Activated CD4-positive, alpha-beta T cell treated with anti-CD3 and anti-CD28 coated beads, Interleukin-10, Interleukin-2, amounts not matched to agents 100 ng/mL and 50 ng/mL, durations not matched to agents 16 hours and 8 hours (primary cell): ENCODE measurements around the gene MTOR.
"Not testable (repeated sequence)": the region's sequence is repeated elsewhere in the genome, so short reads cannot be mapped to it uniquely, and the experiment has no call there.

Experiments
- DNase-seq: peaks from one replicate; pipeline ENCODE4 v3.0.0-alpha.2; 2020

MTOR gene

DNA sequence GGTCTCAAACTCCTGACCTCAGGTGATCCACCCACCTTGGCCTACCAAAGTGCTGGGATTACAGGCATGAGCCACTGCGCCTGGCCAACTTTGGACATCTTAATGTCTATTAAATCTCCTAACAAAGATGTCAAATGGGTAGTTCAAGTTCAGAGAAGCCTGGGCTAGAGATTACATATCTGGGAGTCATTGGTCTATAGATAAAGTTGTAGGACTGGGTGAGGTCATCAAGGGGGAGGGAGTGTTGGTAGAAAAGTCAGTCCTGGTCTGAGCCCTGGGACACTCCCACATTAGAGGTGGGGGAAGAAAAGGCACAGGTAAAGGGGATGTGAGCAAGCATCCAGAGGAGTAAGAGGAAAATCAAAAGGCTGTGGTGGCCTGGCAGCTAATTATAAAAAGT lies 17.3 kb upstream of the MTOR start:
- no peak for DNase-seq

DNA sequence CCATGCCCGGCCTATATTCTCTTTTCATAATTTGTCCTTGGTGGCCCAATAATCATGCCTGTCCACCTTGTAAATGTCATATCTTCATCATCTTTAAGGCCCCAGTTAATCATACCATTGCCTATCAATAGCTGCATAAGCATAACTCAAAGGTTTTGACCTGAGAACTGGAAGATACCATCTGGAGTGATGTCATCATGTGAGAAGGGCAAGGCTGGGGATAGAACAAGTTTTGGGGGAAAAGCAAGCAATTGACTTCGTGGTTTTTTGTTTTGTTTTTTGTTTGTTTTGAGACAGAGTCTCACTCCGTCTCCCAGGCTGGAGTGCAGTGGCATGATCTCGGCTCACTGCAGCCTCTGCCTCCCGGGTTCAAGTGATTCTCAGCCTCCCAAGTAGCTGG lies 16.8 kb upstream of the MTOR start:
- DNase-seq = no peak

DNA sequence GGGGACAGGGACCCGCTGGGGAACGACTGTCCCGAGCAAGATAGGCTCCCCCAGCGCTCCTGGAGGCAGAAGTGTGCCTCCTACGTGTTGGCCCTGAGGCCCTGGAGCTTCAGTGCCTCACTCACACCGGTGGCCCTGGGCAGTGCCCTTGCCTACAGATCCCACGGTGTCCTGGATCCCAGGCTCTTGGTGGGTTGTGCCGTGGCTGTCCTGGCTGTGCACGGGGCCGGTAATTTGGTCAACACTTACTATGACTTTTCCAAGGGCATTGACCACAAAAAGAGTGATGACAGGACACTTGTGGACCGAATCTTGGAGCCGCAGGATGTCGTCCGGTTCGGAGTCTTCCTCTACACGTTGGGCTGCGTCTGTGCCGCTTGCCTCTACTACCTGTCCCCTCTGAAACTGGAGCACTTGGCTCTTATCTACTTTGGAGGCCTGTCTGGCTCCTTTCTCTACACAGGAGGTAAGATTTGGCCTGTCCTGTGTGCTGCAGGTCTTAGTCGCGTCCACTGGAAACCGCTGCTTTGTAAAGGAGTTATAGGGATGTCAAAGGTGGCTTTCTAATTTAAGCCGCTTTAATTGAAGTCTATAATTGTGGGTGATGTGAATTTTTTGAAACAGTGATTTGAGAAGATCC lies 11.4 kb upstream of the MTOR start:
- DNase-seq = peak; percentile 30

DNA sequence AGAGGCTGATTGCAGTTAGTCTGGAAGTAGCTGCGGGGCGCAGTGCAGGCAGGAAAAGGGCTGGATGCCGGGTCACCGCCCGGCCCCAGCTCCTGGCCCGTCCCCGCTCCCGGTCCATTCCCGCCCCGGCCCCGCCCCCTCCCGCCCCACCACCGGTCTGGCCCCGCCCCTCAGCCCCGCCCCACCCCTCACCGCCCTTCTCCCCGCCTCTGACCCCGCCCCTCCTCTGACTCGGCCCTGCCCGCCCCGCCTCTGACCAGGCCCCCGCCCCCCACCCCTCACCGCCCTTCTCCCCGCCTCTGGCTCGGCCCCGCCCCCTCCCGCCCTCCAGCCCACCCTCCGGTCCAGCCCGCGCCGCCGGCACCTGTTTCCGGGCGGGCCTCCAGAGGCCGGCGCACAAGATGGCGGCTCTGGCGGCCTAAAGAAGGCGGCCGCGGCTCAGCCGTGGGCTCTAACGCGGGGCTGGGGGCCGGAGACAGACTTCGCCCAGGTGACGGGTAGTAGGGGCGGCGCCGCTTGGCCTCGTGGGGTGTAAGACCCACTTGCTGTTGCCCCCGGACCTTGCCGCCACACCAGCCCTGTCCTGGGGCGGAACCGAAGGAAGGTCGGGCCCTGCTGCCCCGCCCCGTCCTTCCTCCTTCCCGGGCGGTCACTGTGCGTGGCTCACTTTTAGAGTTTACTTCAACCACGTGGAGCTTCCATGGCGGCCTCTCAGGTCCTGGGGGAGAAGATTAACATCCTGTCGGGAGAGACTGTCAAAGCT lies 10.7 kb upstream of the MTOR start, which contains the start of gene UBIAD1:
UBIAD1 (plus strand) TSS at position 367 of the 763 bp plus-strand sequence; CDS start at position 701, 334 bp downstream.
- peak; percentile 88 for DNase-seq

DNA sequence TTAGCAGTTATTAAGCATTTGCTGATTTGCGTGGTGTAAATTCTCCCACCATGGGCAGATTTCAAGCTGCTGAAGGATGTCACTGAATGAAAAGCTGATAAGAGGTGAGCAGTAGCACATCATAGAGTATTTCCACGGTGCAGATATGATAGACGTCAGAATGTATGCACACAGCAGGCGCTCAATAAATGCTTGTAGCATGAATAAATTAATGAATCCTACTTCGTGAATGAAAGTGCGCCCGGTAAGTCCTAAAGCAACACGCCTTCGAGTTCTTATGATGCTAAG lies 10.1 kb upstream of the MTOR start:
- DNase-seq = no peak

DNA sequence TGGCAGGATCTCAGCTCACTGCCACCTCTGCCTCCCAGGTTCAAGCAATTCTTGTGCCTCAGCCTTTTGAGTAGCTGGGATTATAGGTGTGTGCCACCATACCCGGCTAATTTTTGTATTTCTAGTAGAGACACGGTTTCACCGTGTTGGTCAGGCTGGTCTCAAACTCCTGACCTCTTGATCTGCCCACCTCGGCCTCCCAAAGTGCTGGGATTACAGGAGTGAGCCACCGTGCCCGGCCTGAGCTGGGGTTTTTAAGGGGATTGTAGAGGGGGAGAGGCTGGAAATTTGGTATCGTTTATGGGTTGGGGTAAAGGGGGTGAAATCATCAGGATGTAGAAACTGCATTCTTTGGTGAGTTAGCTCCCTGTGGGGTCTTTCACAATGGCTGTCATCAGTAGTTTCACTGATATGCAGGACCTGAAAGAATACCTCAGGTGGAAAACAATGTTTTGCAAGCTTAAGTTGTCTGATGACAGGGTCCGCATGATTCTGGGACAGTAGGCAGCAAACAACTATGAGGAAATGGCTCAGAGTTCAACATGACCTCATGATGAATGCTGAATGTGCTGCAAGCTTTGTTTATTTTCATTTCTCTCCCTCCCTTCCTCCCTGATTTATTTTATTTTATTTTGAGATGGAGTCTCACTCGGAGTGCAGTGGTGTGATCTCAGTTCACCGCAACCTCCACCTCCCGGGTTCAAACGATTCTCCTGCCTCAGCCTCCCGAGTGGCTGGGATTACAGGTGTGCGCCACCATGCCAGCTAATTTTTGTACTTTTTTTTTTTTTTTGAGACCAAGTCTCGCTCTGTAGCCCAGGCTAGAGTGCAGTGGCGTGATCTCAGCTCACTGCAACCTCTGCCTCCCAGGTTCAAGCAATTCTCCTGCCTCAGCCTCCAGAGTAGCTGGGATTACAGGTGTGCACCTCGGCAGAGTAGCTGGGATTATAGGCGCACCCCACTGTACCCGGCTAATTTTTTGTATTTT lies 5.3 kb upstream of the MTOR start:
- not testable (repeated sequence) for DNase-seq

DNA sequence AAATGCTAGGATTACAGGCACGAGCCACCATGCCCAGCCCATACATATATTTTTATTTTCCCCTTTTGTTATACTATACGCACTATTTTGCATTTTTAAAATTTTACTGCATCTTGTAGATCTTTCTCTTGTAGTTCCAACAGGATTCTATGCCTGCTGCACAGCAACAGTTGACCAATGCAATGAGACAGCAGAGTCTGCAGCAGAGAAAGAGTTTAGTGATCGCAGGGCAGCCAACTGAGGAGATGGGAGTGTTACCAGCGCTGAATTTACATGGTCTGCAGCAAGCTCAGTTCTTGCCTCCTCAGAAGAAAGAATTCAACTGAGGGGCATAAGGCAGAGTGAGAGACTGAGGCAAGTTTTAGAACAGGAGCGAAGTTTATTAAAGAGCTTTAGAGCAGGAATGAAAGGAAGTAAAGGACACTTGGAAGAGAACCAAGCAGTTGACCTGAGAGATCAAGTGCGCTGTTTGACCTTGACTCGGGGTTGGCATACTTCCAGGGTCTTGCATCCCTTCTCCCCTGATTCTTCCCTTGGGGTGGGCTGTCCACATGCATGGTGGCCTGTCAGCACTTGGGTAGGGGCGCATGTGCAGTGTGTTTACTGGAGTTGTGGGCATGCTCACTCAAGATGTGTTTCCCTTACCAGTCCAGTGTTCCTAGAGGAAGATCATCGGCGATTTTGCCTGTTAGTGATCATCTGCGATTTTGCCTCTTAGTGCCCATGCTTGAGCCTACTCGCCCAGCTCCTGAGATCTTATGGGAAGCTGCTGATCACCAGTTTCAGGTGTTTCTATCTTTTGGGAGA lies 4.1 kb upstream of the MTOR start:
- DNase-seq = no peak

DNA sequence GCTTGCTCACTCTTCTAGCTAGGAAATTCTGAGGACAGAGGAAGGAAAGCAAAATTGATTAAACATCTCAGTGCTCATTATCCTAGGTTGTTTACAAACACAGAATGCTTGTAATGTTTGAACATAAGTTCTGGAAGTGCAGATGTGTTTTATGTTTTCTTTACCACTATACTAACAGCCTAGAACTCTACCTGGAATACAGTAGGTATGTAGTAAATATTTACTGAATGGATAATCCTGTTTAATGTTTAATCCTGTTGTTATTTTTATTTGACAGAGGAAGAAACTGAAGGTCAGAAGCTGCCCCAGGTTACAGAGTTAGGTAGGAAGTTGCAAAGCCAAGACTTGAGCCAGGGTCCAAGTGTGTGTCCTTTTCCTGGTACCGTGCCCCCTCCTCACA lies 6.1 kb downstream of the MTOR start:
- no peak for DNase-seq

DNA sequence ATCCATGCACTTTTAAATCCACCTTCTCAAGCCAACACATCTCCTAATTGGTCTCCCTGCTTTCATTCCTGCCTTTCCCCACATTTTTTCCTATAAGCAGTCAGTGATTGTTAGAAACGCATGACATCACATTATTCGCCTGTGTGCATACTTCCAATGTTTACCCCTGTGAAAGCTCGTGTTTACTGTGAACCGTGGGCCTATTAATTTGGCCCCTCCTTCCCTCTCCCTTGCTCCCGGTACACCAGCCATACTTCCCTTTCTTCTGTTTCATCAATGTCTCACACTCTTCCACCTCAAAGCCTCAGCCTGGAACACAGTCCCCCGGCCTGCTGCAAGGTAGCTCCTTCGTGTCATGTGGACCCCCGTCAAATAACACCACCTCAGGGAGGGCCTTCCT lies 9.1 kb downstream of the MTOR start:
- DNase-seq = no peak

DNA sequence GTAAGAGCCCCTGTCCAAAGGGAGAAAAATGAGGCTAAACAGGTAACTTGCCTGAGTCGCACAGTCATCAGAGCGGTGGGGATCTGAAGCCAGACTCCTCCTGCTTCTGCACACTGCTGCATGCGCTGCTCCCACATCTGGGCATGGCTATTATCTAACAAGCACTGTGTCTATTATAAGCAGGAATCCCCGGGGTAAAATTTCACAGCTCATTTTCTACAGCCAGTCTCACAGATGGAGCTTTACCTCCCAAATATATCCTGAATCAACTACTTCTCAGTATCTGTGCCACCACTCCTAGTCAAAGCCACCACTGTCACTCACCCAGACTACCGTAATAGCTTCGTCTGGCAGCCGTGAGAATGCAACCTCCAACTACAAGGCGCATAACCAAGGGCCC lies 9.8 kb downstream of the MTOR start:
- no peak for DNase-seq

DNA sequence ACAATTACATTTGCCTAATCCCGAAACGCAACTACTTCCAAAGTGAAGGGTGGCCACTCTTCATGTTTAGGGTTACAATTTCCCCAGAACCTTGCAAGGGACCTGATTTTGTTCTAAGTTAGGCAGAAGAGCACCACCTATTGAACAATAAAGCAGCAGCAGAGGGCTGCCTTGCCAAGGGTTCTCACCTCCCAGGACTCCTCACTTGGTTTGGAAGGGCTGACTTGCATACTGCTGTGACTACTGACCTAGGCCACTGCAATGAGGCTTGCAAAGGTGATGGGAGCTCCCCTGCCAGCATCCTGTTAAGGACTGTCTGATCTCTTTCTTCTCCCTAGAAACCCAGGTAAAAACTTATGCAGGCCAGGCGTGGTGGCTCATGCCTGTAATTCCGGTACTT lies 14.2 kb downstream of the MTOR start:
- DNase-seq = no peak

DNA sequence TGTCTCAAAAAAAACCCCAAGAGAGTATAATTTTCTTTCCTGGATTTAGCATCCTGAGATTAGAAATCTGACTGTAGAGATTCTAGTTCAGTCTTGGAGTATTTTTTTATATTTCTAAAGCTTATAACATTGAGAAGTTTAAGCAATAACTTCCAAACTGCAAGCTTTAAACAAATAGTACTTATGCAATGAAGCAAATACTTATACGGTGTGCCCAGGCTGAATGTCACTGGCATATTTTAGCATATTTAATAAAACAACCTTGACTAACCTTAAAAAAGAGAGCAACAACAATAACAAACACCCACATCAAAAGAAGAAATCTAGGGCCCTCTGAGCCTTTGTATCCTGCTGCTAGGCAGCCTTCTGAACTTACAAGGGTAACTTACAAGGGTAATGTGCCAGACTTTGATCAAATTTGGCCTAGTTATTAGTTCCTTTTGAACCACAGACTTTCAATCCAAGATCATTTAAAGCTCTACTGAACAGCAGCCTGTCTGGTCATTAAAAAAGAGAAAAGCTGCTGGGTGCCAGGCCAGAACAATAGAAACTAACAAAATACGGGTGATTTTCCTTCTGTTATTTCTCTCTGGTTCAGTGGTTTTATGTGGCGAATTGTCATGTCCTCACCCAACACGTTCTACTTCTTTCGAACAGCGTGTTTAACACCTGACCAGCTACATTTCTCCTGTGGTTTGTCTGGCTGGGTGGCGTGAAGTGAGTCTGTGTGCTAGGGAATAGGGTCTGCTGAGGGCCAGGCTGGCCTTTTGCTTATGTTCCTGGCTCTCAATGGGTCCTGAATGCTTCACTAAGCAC lies 16.2 kb downstream of the MTOR start:
- no peak for DNase-seq

DNA sequence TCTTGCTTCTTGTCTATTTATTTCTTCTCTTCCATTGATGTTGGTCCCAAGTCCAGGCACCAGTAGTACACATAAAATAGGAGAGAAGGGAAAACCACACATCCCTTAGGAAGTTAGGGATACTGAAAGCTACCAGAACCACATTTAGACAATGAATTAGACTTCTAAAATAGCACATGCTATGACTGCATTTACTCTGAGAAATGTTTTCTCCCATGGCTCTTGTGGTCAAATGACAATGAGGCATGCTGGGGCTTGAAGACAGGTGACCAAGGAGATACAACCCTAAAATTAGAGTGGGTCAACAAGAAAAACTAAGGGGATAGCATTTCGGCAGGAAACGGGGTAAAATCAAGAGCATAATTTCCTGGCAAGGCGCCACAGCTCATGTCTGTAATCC lies 17.1 kb downstream of the MTOR start:
- DNase-seq = no peak

DNA sequence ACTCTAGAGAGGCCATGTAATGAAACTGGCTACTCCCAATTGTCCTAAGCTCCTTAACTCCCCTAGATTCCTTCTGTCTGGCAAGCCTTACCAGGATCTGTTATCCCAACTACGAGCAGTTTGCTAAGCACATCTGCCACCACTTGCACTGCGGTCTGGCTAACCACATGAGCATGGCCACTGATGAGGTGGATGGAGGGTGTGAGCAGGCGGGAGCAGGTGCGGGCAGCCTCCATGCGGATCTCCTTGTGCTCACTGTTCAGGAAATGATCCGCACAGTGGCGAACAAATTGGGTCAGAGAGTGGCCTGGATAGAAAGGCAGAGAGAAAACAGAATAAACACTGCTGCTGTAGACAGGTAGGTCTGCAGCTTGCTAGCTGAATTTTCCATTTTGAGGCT lies 24.0 kb downstream of the MTOR start:
- DNase-seq = no peak

DNA sequence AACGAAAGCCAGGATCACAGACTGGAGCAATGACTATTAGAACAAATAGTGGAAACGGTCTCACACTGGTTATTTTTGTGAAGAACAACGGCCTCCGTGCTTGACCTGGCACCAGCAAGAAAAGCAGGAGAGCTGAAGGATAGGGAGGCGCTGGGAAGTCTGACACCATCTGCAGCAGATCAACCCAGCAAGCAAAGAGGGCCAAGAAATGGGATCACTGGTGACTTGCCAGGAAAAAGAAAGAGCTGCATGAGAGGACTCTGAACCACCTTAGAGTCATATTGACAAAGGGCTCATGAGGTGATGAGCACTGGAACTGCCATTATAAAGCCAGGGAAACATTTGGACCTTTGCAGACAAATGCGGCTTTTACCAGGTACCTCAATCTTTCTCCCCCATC lies 25.0 kb downstream of the MTOR start:
- no peak for DNase-seq

DNA sequence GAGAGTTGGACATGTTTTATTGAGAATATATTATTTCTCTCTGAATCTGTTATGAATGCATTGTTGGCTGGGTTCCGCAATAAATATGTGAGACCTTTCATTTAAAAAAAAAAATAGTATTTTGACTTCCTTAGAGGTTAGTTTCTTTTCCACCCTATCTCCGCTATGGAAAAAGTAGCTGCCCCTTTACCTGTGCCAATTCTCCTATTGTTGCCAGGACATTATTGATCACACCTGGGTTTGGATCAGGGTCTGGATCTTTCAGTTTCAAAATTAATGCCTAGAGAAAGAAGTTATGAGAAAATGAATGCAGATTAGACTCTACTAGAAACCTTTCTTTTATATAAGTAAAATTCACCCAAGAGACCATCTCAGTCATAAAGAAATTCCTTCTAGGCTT lies 29.1 kb downstream of the MTOR start:
- DNase-seq = no peak

DNA sequence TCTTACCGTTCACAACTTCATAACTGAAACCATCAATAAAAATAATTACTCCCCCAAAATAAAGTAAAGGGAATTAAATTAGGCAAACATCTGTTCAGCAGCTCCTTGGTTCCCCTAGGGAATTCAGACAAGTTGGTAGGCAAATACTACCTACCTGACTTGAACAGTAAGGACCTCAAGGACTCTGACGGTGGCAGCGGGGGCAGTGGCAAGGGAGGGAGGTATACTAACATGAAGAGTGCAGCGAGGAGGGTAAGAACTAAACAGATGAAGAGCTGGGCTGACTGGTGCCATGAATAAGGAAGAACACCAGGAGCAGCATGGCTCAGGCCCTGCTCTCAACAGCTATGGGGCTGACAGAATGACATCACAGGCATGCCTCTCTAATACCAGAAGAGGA lies 33.1 kb downstream of the MTOR start:
- DNase-seq = no peak

DNA sequence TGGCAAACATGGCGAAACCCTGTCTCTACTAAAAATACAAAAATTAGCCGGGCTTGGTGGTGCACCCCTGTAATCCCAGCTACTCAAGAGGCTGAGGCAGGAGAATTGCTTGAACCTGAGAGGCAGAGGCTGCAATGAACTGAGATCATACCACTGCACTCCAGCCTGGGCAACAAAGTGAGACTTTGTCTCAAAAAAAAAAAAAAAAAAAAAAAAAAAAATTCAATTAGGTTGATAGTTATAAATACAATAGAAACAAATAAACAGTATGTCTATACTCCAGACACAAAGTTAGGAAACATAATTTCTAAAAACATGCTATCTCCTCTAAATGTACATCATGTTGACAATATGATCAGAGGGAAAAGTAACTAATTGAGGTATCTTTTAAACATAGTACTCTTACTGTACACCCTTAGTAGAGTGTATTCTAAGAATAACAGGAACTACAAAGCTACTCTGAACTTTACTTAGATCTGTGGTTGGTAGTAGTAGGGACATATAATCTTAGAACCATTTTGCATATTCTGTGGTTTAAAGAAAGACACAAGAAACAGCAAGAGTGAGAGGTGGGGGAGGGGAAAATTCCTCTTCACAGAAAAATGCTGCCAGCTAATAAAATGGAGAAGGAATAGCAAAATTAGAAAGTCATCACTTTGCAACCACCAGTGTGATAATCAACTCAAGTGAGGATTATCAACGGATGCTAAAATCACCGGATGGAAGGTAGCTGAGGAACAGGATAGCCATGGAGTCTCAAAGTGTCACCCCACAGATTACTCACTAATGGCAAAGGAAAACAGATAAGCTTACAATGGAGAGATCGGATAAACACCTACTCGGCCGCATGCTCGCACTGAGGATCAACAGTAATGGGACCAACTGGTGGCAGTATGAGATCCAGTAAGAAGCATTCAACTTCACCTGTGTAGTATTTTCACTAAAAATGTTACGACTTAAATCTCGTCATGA lies 35.0 kb downstream of the MTOR start:
- no peak for DNase-seq

DNA sequence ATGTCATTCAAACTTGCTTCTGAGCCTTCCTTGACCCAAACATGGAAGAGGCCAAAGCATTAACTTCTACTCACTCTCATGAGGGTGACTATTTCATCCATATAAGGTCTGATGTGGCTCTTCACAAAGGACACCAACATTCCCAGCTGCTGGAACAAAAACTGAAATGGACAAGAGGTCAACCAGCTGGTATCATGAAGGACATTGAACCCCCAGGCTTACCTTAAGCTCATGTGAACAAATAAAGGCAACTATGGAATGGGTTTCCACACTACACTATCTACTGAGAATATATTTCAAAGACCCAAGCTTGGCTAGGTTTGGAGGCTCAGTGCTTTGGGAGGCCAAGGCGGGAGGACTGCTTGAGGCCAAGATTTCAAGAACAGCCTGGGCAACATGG lies 46.3 kb downstream of the MTOR start:
- no peak for DNase-seq

DNA sequence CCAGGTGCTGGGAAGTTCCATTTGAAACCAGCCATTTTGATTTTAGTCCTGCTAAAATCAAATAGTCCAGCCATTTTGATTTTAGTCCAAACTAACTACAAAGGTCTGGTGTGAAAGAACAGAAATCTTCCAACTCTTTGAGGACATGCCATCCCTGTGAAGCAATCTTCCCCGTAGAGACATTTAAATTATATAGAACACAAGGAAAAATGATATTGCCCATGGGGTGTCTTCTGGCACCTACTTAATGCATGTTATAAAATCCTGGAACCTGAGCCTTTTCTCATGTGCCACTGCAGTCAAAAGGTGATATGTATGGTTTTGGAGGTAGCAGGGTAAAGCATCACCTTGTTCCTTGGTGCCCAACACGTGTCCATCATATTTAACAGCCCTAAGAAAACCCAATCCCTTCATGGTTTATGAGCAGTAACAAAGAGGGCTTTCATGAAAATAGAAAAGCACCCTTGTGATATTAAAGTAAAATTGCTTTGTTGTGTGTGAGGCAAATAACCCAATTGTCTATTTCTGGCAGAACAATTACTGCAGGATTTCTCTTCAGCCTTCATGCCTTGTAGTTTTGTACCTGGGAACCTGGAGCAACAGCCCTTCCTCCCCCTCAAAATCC lies 46.9 kb downstream of the MTOR start:
- no peak for DNase-seq
